BLaER1 (cell line): ENCODE data around the gene SAMM50.

Experiments
- H3K27ac ChIP-seq: shearing (Covaris generic); formaldehyde crosslinking; 2 replicates; pipeline ENCODE4 v1.8.1; 2022
- H3K27me3 ChIP-seq: shearing (Covaris generic); formaldehyde crosslinking; 2 replicates; pipeline ENCODE4 v1.8.1; 2022
- H3K36me3 ChIP-seq: shearing (Covaris generic); formaldehyde crosslinking; 2 replicates; pipeline ENCODE4 v1.8.1; 2022
- H3K4me1 ChIP-seq: shearing (Covaris generic); formaldehyde crosslinking; 2 replicates; pipeline ENCODE4 v1.8.1; 2022
- H3K4me2 ChIP-seq: shearing (Covaris generic); formaldehyde crosslinking; 2 replicates; pipeline ENCODE4 v1.8.1; 2022
- H3K4me3 ChIP-seq: shearing (Covaris generic); formaldehyde crosslinking; 2 replicates; pipeline ENCODE4 v1.8.1; 2022
- H3K9ac ChIP-seq: shearing (Covaris generic); formaldehyde crosslinking; 2 replicates; pipeline ENCODE4 v1.8.1; 2022
- H3K9me3 ChIP-seq: shearing (Covaris generic); formaldehyde crosslinking; 2 replicates; pipeline ENCODE4 v1.8.1; 2022
- H4K20me1 ChIP-seq: shearing (Covaris generic); formaldehyde crosslinking; 2 replicates; pipeline ENCODE4 v1.8.1; 2022
- Cebpa-rat ChIP-seq: shearing (Covaris generic); IDR thresholded peaks from 2 replicates; pipeline ENCODE4 v1.8.1; 2022

SAMM50 gene

GRCh38 chr22:43990044-43990443 lies 34.8 kb downstream of the SAMM50 start:
- Histone ChIP-seq H3K4me2 (no peak overlapping the region), H3K4me3 (no peak overlapping the region), H3K9me3 (no peaks in the 10 kb centered on the region), H3K27ac (no peak overlapping the region), H4K20me1 (peaks cover 36% of the 10 kb centered on the region), H3K27me3 (no peaks in the 10 kb centered on the region), H3K9ac (no peak overlapping the region), H3K4me1 (peaks cover 22% of the 10 kb centered on the region), H3K36me3 (peaks cover 89% of the 10 kb centered on the region)
- no peak for TF ChIP-seq Cebpa-rat

GRCh38 chr22:43991316-43992020 lies 36.2 kb downstream of the SAMM50 start:
- H3K4me2 ChIP-seq: no peak overlapping the region
- H3K9ac ChIP-seq: no peak overlapping the region
- no peak overlapping the region for H3K27ac ChIP-seq
- H3K4me1 ChIP-seq: peaks cover 36% of the 10 kb centered on the region
- H3K36me3 ChIP-seq: peaks cover 76% of the 10 kb centered on the region
- no peaks in the 10 kb centered on the region for H3K9me3 ChIP-seq
- no peak for TF ChIP-seq Cebpa-rat
- peaks cover 46% of the 10 kb centered on the region for H4K20me1 ChIP-seq
- H3K27me3 ChIP-seq: no peaks in the 10 kb centered on the region
- no peak overlapping the region for H3K4me3 ChIP-seq

- Histone ChIP-seq H3K9me3 (no peaks in the 10 kb centered on the region), H3K27ac (no peak overlapping the region)
- no peak for TF ChIP-seq Cebpa-rat
Measured at GRCh38 chr22:43992331-43992821, 37.1 kb downstream of the SAMM50 start.

GRCh38 chr22:43993072-43993760 lies 38.0 kb downstream of the SAMM50 start:
- Histone ChIP-seq H4K20me1 (peaks cover 46% of the 10 kb centered on the region), H3K9ac (no peak overlapping the region), H3K27ac (no peak overlapping the region), H3K9me3 (no peaks in the 10 kb centered on the region), H3K4me2 (peak overlapping the region; percentile 42; the same call in 1 of the 2 replicates), H3K36me3 (peaks cover 82% of the 10 kb centered on the region), H3K27me3 (no peaks in the 10 kb centered on the region), H3K4me1 (peaks cover 44% of the 10 kb centered on the region), H3K4me3 (no peak overlapping the region)
- no peak for TF ChIP-seq Cebpa-rat

More at GRCh38 chr22:43992331-43992821, 37.1 kb downstream of the SAMM50 start:
- Histone ChIP-seq H3K4me2 (no peak overlapping the region), H4K20me1 (peaks cover 46% of the 10 kb centered on the region), H3K9ac (no peak overlapping the region), H3K27me3 (no peaks in the 10 kb centered on the region), H3K4me3 (no peak overlapping the region), H3K36me3 (peaks cover 75% of the 10 kb centered on the region), H3K4me1 (peaks cover 44% of the 10 kb centered on the region)

- peaks cover 45% of the 10 kb centered on the region for H3K4me1 ChIP-seq
- TF ChIP-seq Cebpa-rat: no peak
- no peaks in the 10 kb centered on the region for H3K27me3 ChIP-seq
- H3K9ac ChIP-seq: no peak overlapping the region
- H3K9me3 ChIP-seq: no peaks in the 10 kb centered on the region
- no peak overlapping the region for H3K4me3 ChIP-seq
- H3K4me2 ChIP-seq: peak overlapping the region; percentile 42; the same call in 1 of the 2 replicates
- no peak overlapping the region for H3K27ac ChIP-seq
- H3K36me3 ChIP-seq: peaks cover 83% of the 10 kb centered on the region
- H4K20me1 ChIP-seq: peaks cover 38% of the 10 kb centered on the region
Measured at GRCh38 chr22:43994006-43994405, 38.8 kb downstream of the SAMM50 start.

GRCh38 chr22:43994416-43994815 lies 39.2 kb downstream of the SAMM50 start:
- H4K20me1 ChIP-seq: peaks cover 38% of the 10 kb centered on the region
- H3K27ac ChIP-seq: no peak overlapping the region
- TF ChIP-seq Cebpa-rat: no peak
- peak overlapping the region; percentile 42; the same call in 1 of the 2 replicates for H3K4me2 ChIP-seq
- no peaks in the 10 kb centered on the region for H3K9me3 ChIP-seq
- peaks cover 83% of the 10 kb centered on the region for H3K36me3 ChIP-seq
- H3K9ac ChIP-seq: no peak overlapping the region
- no peak overlapping the region for H3K4me3 ChIP-seq
- H3K27me3 ChIP-seq: no peaks in the 10 kb centered on the region
- H3K4me1 ChIP-seq: peaks cover 49% of the 10 kb centered on the region

- Histone ChIP-seq H3K4me2 (peak overlapping the region; percentile 92), H3K27ac (peak overlapping the region; percentile 59; the same call in 1 of the 2 replicates), H3K4me3 (no peak overlapping the region), H4K20me1 (peaks cover 36% of the 10 kb centered on the region), H3K36me3 (peaks cover 77% of the 10 kb centered on the region), H3K27me3 (no peaks in the 10 kb centered on the region), H3K9ac (peak overlapping the region; percentile 68), H3K9me3 (no peaks in the 10 kb centered on the region), H3K4me1 (peaks cover 56% of the 10 kb centered on the region)
- TF ChIP-seq Cebpa-rat: no peak
Measured at GRCh38 chr22:43995057-43995685, 39.9 kb downstream of the SAMM50 start.

- Histone ChIP-seq H3K27ac (peak overlapping the region; percentile 59), H3K27me3 (no peaks in the 10 kb centered on the region), H3K9me3 (no peaks in the 10 kb centered on the region), H3K9ac (peak overlapping the region; percentile 68), H3K4me3 (peak overlapping the region; percentile 64), H4K20me1 (peaks cover 32% of the 10 kb centered on the region), H3K4me2 (peak overlapping the region; percentile 92), H3K4me1 (peaks cover 56% of the 10 kb centered on the region), H3K36me3 (peaks cover 71% of the 10 kb centered on the region)
- no peak for TF ChIP-seq Cebpa-rat
Measured at GRCh38 chr22:43995798-43996169, 40.5 kb downstream of the SAMM50 start.

GRCh38 chr22:43996170-43996980 lies 41.1 kb downstream of the SAMM50 start:
- Histone ChIP-seq H3K4me2 (peak overlapping the region; percentile 92), H3K27ac (peak overlapping the region; percentile 59), H3K9ac (peak overlapping the region; percentile 68)

More at GRCh38 chr22:43996170-43996980, 41.1 kb downstream of the SAMM50 start:
- no peak for TF ChIP-seq Cebpa-rat
- H3K27me3 ChIP-seq: no peaks in the 10 kb centered on the region
- H3K4me1 ChIP-seq: peaks cover 56% of the 10 kb centered on the region
- no peaks in the 10 kb centered on the region for H3K9me3 ChIP-seq
- peaks cover 65% of the 10 kb centered on the region for H3K36me3 ChIP-seq
- H3K4me3 ChIP-seq: peak overlapping the region; percentile 64
- peaks cover 32% of the 10 kb centered on the region for H4K20me1 ChIP-seq
